Activated B cell treated with CpG ODN at 0.5 μM for 24 hours (primary cell): Measurements from ENCODE around the gene GPA33. TPM values are rescaled to one million over a fixed set of nuclear protein-coding genes. Genes with fewer than 3 reads are reported as not detected.
A peak's percentile ranks its signal among the peaks of the same experiment; 100 is the strongest.

Source experiments
- ATAC-seq: fragments of 200-7000 bp; cut with Tn5 transposase; one replicate; pipeline ENCODE4 v1.10.0; 2021; ENCODE audit warnings: low read depth, mild to moderate bottlenecking, moderate library complexity
- CTCF ChIA-PET: fragments of 350-600 bp; sonication (Branson Sonifier 250); formaldehyde crosslinking; loops from one replicate; lab custom pipeline; 2021; ENCODE audit warnings: antibody characterized with exemption; lab: Charles Lee
- POLR2A ChIA-PET: fragments of 350-600 bp; sonication (Branson Sonifier 250); formaldehyde crosslinking; loops from one replicate; lab custom pipeline; 2021; ENCODE audit warnings: antibody characterized with exemption; lab: Charles Lee
- DNase-seq: peaks from one replicate; pipeline ENCODE4 v3.0.0; 2022
- H3K27ac Mint-ChIP-seq: one replicate; pipeline ENCODE4 v1.8.0; 2020; ENCODE audit warnings: mixed read lengths
- H3K27me3 Mint-ChIP-seq: one replicate; pipeline ENCODE4 v1.8.0; 2021; ENCODE audit warnings: mixed read lengths
- H3K36me3 Mint-ChIP-seq: one replicate; pipeline ENCODE4 v1.8.0; 2021; ENCODE audit warnings: low read depth, mixed read lengths
- H3K4me1 Mint-ChIP-seq: one replicate; pipeline ENCODE4 v1.8.0; 2021; ENCODE audit warnings: mixed read lengths
- H3K4me3 Mint-ChIP-seq: one replicate; pipeline ENCODE4 v1.8.0; 2020; ENCODE audit warnings: mild to moderate bottlenecking, mixed read lengths
- H3K9me3 Mint-ChIP-seq: one replicate; pipeline ENCODE4 v1.8.0; 2020; ENCODE audit warnings: mixed read lengths
- CTCF ChIP-seq: fragments of 200-600 bp; IDR thresholded peaks from one replicate; pipeline ENCODE4 v1.8.0; 2022; ENCODE audit warnings: antibody characterized with exemption, mild to moderate bottlenecking
- intact Hi-C: fragments of 100-400 bp; cut with micrococcal nuclease; formaldehyde crosslinking; loops from one replicate; pipeline ENCODE4 v1.15.1; 2024
- total RNA-seq: library from RNA; stranded (reverse); gene quantifications from 2 replicates; pipeline ENCODE4 v1.2.3, GENCODE V29; 2022

GPA33 gene
- total RNA-seq, 1 donor from 2014 or later = not detected

DNA sequence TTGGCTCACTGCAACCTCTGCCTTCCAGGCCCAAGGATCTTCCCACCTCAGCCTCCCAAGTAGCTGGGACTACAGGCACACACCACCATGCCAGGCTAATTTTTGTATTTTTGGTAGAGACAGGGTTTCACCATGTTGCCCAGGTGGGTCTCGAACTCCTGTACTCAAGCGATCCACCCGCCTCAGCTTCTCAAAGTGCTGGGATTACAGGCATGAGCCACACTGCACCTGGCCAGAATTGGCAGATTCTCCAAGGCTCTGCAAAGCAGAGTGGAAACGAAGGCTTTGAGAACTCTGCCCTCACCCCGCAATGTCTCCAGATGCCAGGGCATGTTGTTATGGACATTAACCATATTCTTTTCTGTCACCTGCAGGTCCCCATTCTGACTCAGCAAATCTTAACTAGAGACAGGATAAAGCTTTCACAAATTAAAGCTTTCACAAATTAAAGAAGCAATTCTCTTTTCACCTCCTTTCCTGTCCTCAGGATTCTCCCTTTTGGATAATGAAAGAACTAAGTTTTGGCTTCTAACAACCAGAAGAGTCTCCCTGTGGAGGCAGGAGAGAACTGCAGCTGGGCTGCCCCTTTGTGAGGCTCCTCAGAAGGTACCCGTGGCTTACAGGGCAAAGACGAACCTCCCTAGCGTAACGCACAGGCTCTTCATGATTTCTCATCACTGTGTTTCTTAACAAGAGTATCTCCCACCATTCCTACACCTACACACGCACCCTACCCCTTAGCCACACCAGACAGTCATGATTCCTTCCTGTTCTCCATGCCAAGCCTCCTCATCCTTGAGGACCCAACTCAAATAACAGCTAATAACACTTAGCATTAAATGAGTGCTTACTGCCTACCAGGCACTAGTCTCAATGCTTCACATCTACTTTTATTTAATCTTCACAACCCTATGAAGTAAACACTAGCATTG, 29.8 kb downstream of the GPA33 start:
- POLR2A ChIA-PET = interaction anchor here (0.8 to 4.9 kb wide), 2 partner anchors 151 to 160 kb away, joined by 5 to 34 read pairs; partner anchors contain the start of gene POU2F1
- CTCF ChIA-PET = interaction anchor here (1.0 to 16.9 kb wide), 23 partner anchors 9 to 580 kb away, joined by 3 to 700 read pairs (median 5); partner anchors contain the start of genes POU2F1 and TADA1
- H3K27ac Mint-ChIP-seq = no peak overlapping the region
- no peak overlapping the region for H3K4me3 Mint-ChIP-seq
- TF ChIP-seq CTCF = no peak
- ATAC-seq (no peak), DNase-seq (no peak)
- H3K36me3 Mint-ChIP-seq = no peaks in the 10 kb centered on the region
- peaks cover 4% of the 10 kb centered on the region for H3K4me1 Mint-ChIP-seq
- intact Hi-C loops = no loop called here
- H3K9me3 Mint-ChIP-seq = no peaks in the 10 kb centered on the region
- H3K27me3 Mint-ChIP-seq = peaks cover 3% of the 10 kb centered on the region

GRCh38 chr1:167059809-167060107, 30.4 kb downstream of the GPA33 start:
- H3K36me3 Mint-ChIP-seq = no peaks in the 10 kb centered on the region
- H3K27ac Mint-ChIP-seq = no peak overlapping the region
- H3K9me3 Mint-ChIP-seq = no peaks in the 10 kb centered on the region
- no peak overlapping the region for H3K4me3 Mint-ChIP-seq
- TF ChIP-seq CTCF = no peak
- H3K4me1 Mint-ChIP-seq = peaks cover 4% of the 10 kb centered on the region
- peaks cover 3% of the 10 kb centered on the region for H3K27me3 Mint-ChIP-seq
- ATAC-seq (no peak), DNase-seq (no peak)
- intact Hi-C loops = loop anchor here (1.0 to 5.0 kb wide), 4 partner anchors 82 to 581 kb away; partner anchors contain the start of gene ILDR2
- POLR2A ChIA-PET = interaction anchor here (0.8 to 4.9 kb wide), 2 partner anchors 150 to 161 kb away, joined by 5 to 34 read pairs; partner anchors contain the start of gene POU2F1
- CTCF ChIA-PET = interaction anchor here (0.8 to 16.9 kb wide), 25 partner anchors 9 to 581 kb away, joined by 3 to 700 read pairs (median 5); partner anchors contain the start of genes ILDR2, POGK, POU2F1 and TADA1

DNA sequence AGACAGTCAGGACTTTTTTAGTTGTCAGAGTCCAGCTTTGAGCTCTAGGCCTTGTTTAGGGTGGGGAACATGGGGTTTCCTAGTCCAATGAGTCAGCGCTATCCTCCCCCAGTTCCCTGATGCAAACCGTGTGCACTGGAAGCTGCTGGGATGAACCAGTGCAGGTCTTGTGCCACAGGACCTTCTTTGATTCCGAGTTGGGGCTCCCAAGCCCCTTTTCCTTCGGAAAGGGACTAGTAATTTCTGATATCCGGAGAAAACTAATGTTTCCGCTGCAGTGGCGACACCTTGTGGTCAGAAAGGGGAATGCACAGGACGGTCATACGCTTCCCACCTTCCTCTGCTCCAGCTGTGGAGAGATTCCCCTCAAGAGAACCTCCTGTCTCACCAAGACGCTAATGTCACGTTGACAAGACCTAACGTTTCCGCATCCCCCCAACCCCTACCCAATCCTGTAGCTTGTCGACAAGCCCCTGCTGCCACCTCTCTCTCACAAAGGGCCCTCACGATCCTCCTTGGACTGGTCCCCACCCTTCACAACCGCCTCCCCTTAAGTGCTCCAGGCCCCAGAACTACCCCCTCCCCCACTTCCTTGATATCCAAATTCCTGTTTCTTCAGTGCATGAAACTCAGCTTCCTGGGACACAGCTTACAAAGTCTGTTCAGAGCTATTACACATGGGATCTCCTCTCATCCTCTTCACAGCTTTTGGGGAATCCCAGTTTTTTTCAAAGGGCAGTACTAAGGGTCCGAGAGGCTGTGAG, 30.9 kb downstream of the GPA33 start:
- no peaks in the 10 kb centered on the region for H3K36me3 Mint-ChIP-seq
- intact Hi-C loops = loop anchor here (1.0 to 5.0 kb wide), 4 partner anchors 82 to 580 kb away; partner anchors contain the start of gene ILDR2
- H3K9me3 Mint-ChIP-seq = no peaks in the 10 kb centered on the region
- CTCF ChIA-PET = interaction anchor here (0.6 to 16.9 kb wide), 39 partner anchors 9 to 1131 kb away, joined by 3 to 700 read pairs (median 4); partner anchors contain the start of genes ILDR2, POGK, POU2F1 and TADA1
- POLR2A ChIA-PET = interaction anchor here (0.8 to 4.9 kb wide), 2 partner anchors 150 to 161 kb away, joined by 5 to 34 read pairs; partner anchors contain the start of gene POU2F1
- peak; percentile 98 for TF ChIP-seq CTCF
- peak overlapping the region; percentile 36 for H3K4me3 Mint-ChIP-seq
- ATAC-seq = peak; percentile 74
- peaks cover 4% of the 10 kb centered on the region for H3K4me1 Mint-ChIP-seq
- peak overlapping the region; percentile 54 for H3K27ac Mint-ChIP-seq
- peak; percentile 63 for DNase-seq
- H3K27me3 Mint-ChIP-seq = peaks cover 3% of the 10 kb centered on the region

GRCh38 chr1:167057241-167057688, 32.9 kb downstream of the GPA33 start:
- H3K36me3 Mint-ChIP-seq = no peaks in the 10 kb centered on the region
- ChIA-PET POLR2A (interaction anchor here (4.9 kb wide), 1 partner anchor 148 kb away, joined by 34 read pairs; no protein-coding TSS in a partner anchor), CTCF (interaction anchor here (0.8 to 16.9 kb wide), 11 partner anchors 13 to 442 kb away, joined by 3 to 700 read pairs (median 5); no protein-coding TSS in a partner anchor)
- H3K4me3 Mint-ChIP-seq = no peak overlapping the region
- H3K9me3 Mint-ChIP-seq = no peaks in the 10 kb centered on the region
- intact Hi-C loops = loop anchor here (5.0 kb wide), 1 partner anchor 80 kb away; the partner anchor contains the start of gene ILDR2
- H3K27ac Mint-ChIP-seq = no peak overlapping the region
- ATAC-seq (peak; percentile 59), DNase-seq (no peak)
- TF ChIP-seq CTCF = no peak
- H3K27me3 Mint-ChIP-seq = peaks cover 5% of the 10 kb centered on the region
- peaks cover 4% of the 10 kb centered on the region for H3K4me1 Mint-ChIP-seq
